ENCODE results near the gene BGN.
A peak's percentile ranks its signal among the peaks of the same experiment; 100 is the strongest.

The BGN gene

DNA sequence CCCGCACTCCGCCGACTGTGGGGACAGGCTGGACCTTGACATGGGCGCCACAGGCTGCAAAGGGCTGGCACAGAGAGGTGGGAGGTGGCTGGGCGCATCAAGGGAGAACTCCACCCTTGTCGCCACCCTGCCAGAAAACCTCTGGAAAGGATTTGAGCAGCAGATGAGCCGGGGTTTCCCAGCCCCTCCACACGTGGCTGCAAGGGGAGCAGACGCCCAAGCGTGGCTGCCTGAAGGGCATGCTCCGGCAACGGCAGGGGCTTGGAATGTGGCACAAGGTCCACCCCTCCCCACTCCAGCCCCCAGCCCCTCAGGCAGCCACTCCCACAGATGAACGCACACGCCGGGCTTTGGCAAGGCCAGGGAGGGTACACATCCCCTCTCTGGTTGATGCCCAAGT, 4.6 kb downstream of the BGN start:
- H3K27me3 Mint-ChIP-seq: peaks cover 21% of the 10 kb centered on the region
- H3K4me3 Mint-ChIP-seq: no peak overlapping the region
- no peaks in the 10 kb centered on the region for H3K36me3 Mint-ChIP-seq (ENCODE audit: low read depth)
- no peaks in the 10 kb centered on the region for H3K4me1 Mint-ChIP-seq (ENCODE audit: low read depth)
- no peak overlapping the region for H3K27ac Mint-ChIP-seq
- no peaks in the 10 kb centered on the region for H3K9me3 Mint-ChIP-seq
- no peak for DNase-seq

DNA sequence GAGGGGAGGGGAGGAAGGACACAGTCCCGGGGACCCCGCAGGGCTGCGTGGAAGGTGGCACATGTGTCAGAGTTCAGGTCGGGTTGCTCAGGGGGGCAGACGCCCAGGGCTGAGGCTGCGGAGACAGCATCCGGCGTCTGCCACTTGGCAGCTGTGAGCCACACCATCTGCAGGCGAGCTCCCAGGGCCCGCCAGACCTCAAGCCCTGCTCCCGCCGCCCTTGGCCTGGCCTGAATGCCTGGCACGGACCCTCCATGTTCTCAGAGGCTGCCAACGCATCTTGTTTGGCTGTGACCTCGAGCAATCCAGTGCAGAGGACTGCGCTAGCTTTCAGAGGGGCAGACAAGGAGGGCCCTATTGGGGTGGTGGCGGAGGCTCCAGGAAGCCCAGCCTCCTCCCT, 5.1 kb downstream of the BGN start:
- no peaks in the 10 kb centered on the region for H3K4me1 Mint-ChIP-seq (ENCODE audit: low read depth)
- no peak overlapping the region for H3K4me3 Mint-ChIP-seq
- no peaks in the 10 kb centered on the region for H3K36me3 Mint-ChIP-seq (ENCODE audit: low read depth)
- DNase-seq: no peak
- peaks cover 20% of the 10 kb centered on the region for H3K27me3 Mint-ChIP-seq
- H3K27ac Mint-ChIP-seq: no peak overlapping the region
- no peaks in the 10 kb centered on the region for H3K9me3 Mint-ChIP-seq

DNA sequence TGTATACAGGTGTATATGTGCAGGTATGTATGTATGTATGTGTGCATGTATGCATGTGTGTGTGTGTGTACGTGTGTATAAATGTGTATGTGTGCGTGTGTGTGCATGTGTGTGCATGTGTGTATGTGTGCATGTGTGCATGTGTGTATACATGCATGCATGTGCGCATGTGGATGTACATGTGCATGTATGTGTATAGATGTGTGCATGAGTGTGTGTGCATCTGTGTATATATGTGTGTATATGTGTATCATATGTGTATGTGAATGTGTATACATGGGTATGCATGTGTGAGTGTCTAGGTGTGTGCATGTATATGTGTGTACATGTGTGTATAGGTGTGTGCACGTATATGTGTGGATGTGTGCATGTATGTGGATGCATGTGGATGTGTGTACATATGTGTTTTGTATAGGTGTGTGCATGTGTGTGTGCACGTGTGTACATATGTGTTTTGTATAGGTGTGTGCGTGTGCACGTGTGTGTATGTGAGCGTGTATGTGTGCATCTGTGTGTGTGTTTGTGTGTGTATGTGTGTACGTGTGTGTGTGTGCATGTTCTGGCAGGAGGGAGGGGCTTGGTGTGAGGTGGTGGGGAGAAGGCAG, 6.0 kb downstream of the BGN start:
- Mint-ChIP-seq H3K27ac (no peak overlapping the region), H3K36me3 (ENCODE audit: low read depth) (no peaks in the 10 kb centered on the region), H3K27me3 (peaks cover 11% of the 10 kb centered on the region), H3K4me3 (no peak overlapping the region), H3K4me1 (ENCODE audit: low read depth) (no peaks in the 10 kb centered on the region), H3K9me3 (no peaks in the 10 kb centered on the region)
- no peak for DNase-seq

DNA sequence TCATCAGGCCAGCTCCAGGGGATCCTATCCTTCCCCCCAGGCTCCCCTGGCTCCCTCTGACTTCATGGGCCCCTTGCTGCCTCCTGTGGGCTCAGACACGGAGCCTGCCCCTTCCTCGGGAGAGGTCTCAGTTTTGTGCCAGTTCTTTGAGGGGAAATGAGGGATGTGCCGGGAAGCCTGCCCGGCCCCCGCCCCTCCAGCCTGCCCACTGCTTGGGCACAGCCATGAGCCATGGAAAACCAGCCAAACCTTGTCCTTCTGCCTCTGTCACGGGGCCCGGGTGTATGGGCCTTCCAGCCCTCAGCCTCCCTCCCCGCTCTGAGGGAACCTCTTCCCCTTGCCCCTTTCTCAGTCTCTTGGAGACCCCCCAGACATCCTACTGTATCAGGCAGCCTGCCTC, 6.8 kb downstream of the BGN start:
- no peaks in the 10 kb centered on the region for H3K36me3 Mint-ChIP-seq (ENCODE audit: low read depth)
- H3K9me3 Mint-ChIP-seq: no peaks in the 10 kb centered on the region
- H3K27ac Mint-ChIP-seq: no peak overlapping the region
- H3K4me1 Mint-ChIP-seq (ENCODE audit: low read depth): no peaks in the 10 kb centered on the region
- DNase-seq: no peak
- no peak overlapping the region for H3K4me3 Mint-ChIP-seq
- peaks cover 10% of the 10 kb centered on the region for H3K27me3 Mint-ChIP-seq

DNA sequence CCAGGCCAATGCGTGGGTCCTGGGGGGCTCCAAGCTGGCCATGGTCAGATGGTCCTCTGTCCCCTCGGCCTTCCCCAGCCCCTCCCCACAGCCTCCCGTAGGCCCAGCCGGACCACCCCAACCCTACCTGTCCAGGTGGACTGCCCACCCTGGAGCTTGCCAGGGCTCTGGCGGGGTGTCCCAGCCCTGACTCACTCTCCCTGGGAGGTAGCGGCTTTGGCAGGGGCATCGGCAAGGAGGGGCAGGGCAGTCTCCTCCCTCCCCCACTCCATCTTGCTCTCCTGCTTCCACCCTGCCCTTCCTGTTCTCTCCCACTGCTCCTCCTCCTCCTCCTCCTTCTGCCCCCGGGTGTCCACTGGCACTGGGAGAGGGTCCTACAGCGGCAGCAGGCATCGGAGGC, 7.4 kb downstream of the BGN start:
- Mint-ChIP-seq H3K27me3 (peaks cover 14% of the 10 kb centered on the region), H3K9me3 (no peaks in the 10 kb centered on the region), H3K36me3 (ENCODE audit: low read depth) (no peaks in the 10 kb centered on the region), H3K27ac (no peak overlapping the region), H3K4me1 (ENCODE audit: low read depth) (no peaks in the 10 kb centered on the region), H3K4me3 (no peak overlapping the region)
- no peak for DNase-seq

DNA sequence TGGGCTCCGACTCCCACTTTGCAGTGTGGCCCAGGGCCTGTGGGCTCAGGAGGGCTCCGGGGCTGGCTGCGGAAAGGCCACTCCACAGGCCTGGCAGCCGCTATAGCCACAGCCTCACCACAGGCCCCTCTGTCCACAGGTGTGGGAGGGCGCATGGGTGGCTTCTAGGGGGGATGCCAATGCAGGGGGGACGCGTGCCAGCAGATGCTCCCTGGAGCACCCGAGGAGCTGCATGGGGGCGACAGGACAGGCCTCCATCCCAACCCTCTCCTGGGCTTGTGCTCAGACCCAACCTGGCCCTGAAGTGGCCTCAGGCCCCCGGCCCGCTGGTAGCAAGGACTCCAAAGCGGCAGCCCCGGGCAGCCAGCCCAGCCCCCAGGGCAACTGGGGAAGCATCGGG, 8.0 kb downstream of the BGN start:
- no peaks in the 10 kb centered on the region for H3K9me3 Mint-ChIP-seq
- no peak for DNase-seq
- peaks cover 3% of the 10 kb centered on the region for H3K4me1 Mint-ChIP-seq (ENCODE audit: low read depth)
- H3K36me3 Mint-ChIP-seq (ENCODE audit: low read depth): no peaks in the 10 kb centered on the region
- H3K4me3 Mint-ChIP-seq: no peak overlapping the region
- peaks cover 11% of the 10 kb centered on the region for H3K27me3 Mint-ChIP-seq
- no peak overlapping the region for H3K27ac Mint-ChIP-seq

DNA sequence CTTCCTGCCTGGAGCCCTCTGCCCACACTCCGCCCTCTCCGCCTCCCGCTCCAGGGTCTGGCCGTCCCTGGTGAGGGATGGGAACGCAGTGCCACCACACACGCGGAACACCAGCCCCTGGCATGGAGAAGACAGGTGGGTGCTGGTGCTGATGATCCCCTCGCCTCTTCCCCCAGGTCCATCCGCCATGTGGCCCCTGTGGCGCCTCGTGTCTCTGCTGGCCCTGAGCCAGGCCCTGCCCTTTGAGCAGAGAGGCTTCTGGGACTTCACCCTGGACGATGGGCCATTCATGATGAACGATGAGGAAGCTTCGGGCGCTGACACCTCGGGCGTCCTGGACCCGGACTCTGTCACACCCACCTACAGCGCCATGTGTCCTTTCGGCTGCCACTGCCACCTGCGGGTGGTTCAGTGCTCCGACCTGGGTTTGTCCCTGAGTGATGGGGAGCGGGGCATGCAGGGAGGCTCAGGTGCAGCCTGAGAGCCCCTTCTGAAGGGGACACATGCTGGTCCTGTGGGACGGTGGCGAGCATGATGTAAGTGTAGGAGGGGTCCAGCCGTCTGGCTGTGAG, 9.8 kb downstream of the BGN start:
- H3K4me3 Mint-ChIP-seq: no peak overlapping the region
- no peak overlapping the region for H3K27ac Mint-ChIP-seq
- DNase-seq: no peak
- H3K36me3 Mint-ChIP-seq (ENCODE audit: low read depth): no peaks in the 10 kb centered on the region
- H3K27me3 Mint-ChIP-seq: peaks cover 10% of the 10 kb centered on the region
- H3K4me1 Mint-ChIP-seq (ENCODE audit: low read depth): peaks cover 5% of the 10 kb centered on the region
- H3K9me3 Mint-ChIP-seq: no peaks in the 10 kb centered on the region

DNA sequence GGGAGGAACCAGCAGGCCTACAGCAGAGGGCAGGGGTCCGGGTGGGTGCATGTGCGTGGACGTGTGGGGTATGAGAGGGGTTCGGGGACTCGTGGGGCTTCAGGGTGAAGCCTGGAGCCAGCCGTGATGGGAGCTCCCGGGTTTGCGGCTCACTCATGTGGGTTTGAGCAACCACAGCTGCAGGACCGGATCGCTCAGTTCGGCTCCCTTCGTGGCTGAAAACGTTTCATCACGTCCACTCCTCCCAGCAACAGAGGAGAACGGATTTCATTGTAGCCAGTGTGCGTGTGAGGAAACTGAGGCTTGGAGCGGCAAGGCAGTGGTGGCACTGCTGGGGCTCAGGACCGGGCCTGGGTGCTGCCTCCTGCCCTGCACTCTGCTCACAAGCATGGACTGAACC, 10.6 kb downstream of the BGN start:
- Mint-ChIP-seq H3K4me3 (no peak overlapping the region), H3K36me3 (ENCODE audit: low read depth) (no peaks in the 10 kb centered on the region), H3K27ac (no peak overlapping the region), H3K27me3 (peaks cover 10% of the 10 kb centered on the region), H3K4me1 (ENCODE audit: low read depth) (peaks cover 5% of the 10 kb centered on the region), H3K9me3 (no peaks in the 10 kb centered on the region)
- no peak for DNase-seq

DNA sequence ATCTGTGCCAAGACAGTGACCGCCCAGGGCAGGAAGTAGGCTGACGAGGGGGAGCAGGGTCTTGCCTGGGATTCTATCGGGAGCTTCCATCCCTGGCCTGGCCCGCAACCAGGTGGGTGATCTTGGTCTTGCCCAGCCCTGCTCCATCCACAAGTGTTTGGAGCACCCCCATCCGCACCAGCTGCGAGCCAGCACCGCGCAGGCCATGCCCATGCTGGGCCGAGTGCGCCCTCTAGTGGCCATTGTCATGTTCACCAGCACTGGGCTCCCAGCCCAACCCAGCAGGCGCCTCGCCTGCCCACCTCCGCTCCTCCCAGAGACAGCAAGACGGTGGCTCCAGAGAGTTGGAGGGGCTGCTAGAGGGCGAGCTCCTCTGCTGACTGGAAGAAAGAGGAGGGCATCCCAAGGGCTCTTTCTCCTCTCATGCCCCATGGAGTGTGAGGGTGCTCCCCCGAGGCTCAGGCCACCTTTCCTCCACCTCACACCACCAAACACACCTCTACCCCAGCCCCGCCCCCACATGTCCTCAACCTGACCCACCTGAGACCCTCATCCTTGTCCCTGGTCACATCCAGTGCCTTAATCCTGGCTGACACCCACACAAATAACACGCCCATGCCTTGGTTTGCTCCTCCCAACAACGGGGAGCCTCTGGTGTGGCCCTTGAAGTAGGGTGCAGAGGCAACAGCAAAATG, 12.9 kb downstream of the BGN start:
- Mint-ChIP-seq H3K9me3 (no peaks in the 10 kb centered on the region), H3K27me3 (peaks cover 10% of the 10 kb centered on the region), H3K27ac (no peak overlapping the region), H3K36me3 (ENCODE audit: low read depth) (no peaks in the 10 kb centered on the region), H3K4me3 (no peak overlapping the region), H3K4me1 (ENCODE audit: low read depth) (peaks cover 5% of the 10 kb centered on the region)
- DNase-seq: peak; percentile 89

DNA sequence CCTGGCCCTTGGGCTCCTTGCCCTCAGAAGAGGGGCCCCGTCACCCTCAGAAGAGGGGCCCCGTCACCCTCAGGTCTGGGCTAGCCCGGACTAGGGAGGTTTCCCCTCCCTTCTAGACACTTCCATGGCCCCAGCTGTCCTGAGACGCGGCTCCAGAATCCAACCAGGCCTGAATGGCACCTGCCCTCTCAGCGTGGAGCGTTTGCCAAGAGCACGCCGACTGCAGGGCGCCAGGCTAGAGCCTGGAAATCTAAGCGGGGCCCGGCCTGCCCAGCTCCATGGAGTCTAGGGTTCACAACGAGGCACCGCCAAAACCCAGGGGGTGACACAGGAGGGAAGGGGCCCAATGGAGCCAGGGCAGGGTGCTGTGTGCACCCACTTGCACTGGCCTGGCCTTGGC, 14.8 kb downstream of the BGN start:
- no peak for DNase-seq

DNA sequence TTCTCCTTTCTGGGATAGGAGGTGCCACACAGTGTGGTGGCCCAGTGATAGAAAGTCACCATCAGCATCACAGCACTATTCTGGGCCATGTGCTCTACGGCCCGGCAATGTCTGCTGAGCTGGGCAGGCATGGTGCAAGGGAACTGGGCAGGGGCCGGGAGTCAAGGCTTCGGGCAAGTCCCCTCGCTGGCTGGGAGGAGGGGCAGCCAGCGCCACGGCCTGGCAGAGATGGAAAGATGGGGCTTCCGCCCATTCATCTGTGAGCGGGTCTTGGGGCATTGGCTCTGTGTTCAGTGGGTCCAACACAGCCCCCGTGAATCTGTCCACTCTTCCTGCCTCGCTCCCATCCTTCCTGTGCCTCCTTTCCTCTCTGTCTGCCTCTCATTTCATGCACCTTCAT, 15.6 kb downstream of the BGN start:
- Mint-ChIP-seq H3K9me3 (no peaks in the 10 kb centered on the region), H3K36me3 (ENCODE audit: low read depth) (no peaks in the 10 kb centered on the region), H3K27ac (no peak overlapping the region), H3K27me3 (peaks cover 10% of the 10 kb centered on the region), H3K4me1 (ENCODE audit: low read depth) (peaks cover 5% of the 10 kb centered on the region), H3K4me3 (no peak overlapping the region)
- DNase-seq: no peak

More for the DNA sequence above, 14.8 kb downstream of the BGN start:
- no peak overlapping the region for H3K4me3 Mint-ChIP-seq
- H3K27ac Mint-ChIP-seq: no peak overlapping the region
- H3K4me1 Mint-ChIP-seq (ENCODE audit: low read depth): peaks cover 5% of the 10 kb centered on the region
- no peaks in the 10 kb centered on the region for H3K36me3 Mint-ChIP-seq (ENCODE audit: low read depth)
- H3K27me3 Mint-ChIP-seq: peaks cover 10% of the 10 kb centered on the region
- H3K9me3 Mint-ChIP-seq: no peaks in the 10 kb centered on the region

DNA sequence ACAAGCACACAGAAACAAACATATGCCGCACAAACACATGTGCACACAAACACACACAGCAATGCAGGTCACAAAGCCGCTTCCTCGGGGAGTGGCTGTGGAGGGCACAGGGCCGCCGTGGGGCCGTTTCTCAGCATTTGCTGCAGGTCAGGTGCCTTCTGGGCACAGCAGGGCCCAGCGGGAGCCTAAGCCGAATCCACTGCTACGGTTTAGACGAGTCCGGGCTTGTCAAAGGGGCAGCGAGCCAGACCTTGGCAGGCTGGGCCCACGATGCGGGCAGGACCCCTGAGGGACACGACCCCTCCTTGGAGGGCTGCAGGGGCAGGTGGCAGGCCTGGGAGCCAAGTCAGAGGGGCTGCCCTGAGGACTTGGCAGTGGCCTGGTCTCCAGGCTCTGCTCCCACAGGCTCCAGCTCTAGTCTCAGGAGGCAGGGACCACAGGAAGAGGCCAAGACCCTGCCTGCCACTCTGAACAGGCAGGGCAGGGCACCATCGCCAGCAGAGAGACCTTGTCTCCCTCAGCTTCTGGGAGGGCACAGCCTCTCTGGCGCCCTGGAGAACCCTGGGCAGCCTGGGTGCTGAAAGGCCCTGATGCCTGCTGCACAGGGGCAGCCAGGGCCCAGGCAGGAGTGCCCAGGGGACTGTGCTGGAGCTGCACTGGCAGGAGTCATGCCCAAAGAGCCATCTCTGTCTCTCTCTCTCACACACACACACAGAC, 17.2 kb downstream of the BGN start:
- H3K36me3 Mint-ChIP-seq (ENCODE audit: low read depth): no peaks in the 10 kb centered on the region
- H3K27me3 Mint-ChIP-seq: peaks cover 18% of the 10 kb centered on the region
- no peak for DNase-seq
- no peaks in the 10 kb centered on the region for H3K9me3 Mint-ChIP-seq
- H3K4me3 Mint-ChIP-seq: no peak overlapping the region
- no peak overlapping the region for H3K27ac Mint-ChIP-seq
- H3K4me1 Mint-ChIP-seq (ENCODE audit: low read depth): peaks cover 5% of the 10 kb centered on the region

DNA sequence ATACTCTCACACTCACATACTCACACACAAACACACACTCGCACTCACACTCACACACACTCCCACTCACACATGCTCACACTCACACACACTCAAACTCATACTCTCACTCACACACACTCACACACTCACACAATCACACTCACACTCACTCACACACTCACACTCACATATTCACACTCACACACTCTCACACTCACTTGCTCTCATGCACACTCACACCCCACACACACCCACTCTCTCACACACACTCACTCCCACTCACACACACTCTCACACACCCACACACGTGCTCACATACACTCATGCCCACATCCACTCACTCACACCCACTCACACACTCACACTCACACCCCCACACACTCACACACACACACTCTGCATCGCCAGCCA, 17.7 kb downstream of the BGN start:
- peaks cover 21% of the 10 kb centered on the region for H3K27me3 Mint-ChIP-seq
- no peaks in the 10 kb centered on the region for H3K9me3 Mint-ChIP-seq
- no peak overlapping the region for H3K27ac Mint-ChIP-seq
- no peak overlapping the region for H3K4me3 Mint-ChIP-seq
- no peaks in the 10 kb centered on the region for H3K36me3 Mint-ChIP-seq (ENCODE audit: low read depth)
- H3K4me1 Mint-ChIP-seq (ENCODE audit: low read depth): peaks cover 3% of the 10 kb centered on the region
- DNase-seq: no peak

DNA sequence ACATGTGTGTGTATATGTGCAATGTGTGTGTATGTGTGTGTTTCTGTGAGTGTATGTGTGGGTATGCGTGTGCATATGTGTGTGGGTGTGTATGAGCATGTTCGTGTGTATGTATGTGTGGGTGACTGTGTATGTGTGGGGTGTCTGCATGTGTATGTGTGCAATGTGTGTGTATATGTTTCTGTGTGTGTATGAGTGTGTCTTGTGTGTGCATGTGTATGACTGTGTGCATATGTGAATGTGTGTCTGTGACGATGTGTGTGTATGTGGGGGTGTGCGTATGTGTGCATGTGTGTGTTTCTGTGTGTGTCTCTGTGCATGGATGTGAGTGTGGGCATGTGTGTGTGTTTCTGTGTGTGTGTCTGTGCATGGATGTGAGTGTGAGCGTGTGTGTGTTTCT, 18.5 kb downstream of the BGN start:
- no peaks in the 10 kb centered on the region for H3K36me3 Mint-ChIP-seq (ENCODE audit: low read depth)
- H3K27me3 Mint-ChIP-seq: peaks cover 22% of the 10 kb centered on the region
- no peak for DNase-seq
- H3K9me3 Mint-ChIP-seq: no peaks in the 10 kb centered on the region
- no peak overlapping the region for H3K27ac Mint-ChIP-seq
- peaks cover under 1% of the 10 kb centered on the region for H3K4me1 Mint-ChIP-seq (ENCODE audit: low read depth)
- H3K4me3 Mint-ChIP-seq: no peak overlapping the region

DNA sequence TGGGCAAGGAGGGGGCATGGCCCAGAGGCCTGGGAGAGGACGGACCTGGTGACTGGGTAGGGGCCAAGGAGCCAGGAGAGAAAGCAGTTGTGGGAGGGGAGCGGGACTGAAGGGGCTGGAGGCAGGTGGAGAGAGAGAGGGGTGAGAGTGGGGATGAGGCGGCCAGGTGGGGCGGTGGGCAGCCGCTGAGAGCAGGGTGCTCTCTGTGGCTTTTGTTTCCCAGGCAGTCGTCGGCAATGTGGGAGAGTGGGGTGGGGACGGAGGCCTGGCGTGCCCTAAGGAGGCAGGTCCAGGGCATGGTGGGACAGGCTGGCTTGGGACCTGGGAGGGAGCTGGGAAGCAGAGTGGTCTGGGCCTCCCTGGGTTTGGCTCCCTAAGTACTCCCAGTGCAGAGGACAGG, 19.5 kb downstream of the BGN start:
- H3K4me1 Mint-ChIP-seq (ENCODE audit: low read depth): peaks cover 4% of the 10 kb centered on the region
- no peaks in the 10 kb centered on the region for H3K9me3 Mint-ChIP-seq
- no peak for DNase-seq
- no peaks in the 10 kb centered on the region for H3K36me3 Mint-ChIP-seq (ENCODE audit: low read depth)
- no peak overlapping the region for H3K4me3 Mint-ChIP-seq
- peaks cover 25% of the 10 kb centered on the region for H3K27me3 Mint-ChIP-seq
- no peak overlapping the region for H3K27ac Mint-ChIP-seq

All from activated T-cell treated with anti-CD3 and anti-CD28 coated beads, Interleukin-2, amount 50 U/mL, for 24 hours (primary cell).